WTC11 (cell line): ENCODE measurements around the gene ESYT2. TPM values are rescaled to one million over a fixed set of nuclear protein-coding genes. Genes with fewer than 3 reads are reported as not detected.

Experiments used
- ATAC-seq: fragments of 200-7000 bp; cut with Tn5 transposase; 2 replicates; pipeline ENCODE4 v1.10.0; 2021; ENCODE audit warnings: mild to moderate bottlenecking, moderate library complexity
- CTCF ChIA-PET: fragments of 300-600 bp; sonication (Branson Sonifier 250); formaldehyde crosslinking; loops from one replicate; lab custom pipeline; 2021; ENCODE audit warnings: antibody characterized with exemption; lab: Charles Lee
- POLR2A ChIA-PET: fragments of 350-600 bp; sonication (Branson Sonifier 250); formaldehyde crosslinking; loops from one replicate; lab custom pipeline; 2021; ENCODE audit warnings: antibody characterized with exemption; lab: Charles Lee
- DNase-seq: peaks from one replicate; pipeline ENCODE4 v3.0.0; 2021; ENCODE audit warnings: low spot score
- H3K27ac Mint-ChIP-seq: 2 replicates; pipeline ENCODE4 v1.8.0; 2021; ENCODE audit warnings: mixed read lengths
- H3K27me3 Mint-ChIP-seq: 2 replicates; pipeline ENCODE4 v1.8.0; 2021; ENCODE audit warnings: low read depth, mild to moderate bottlenecking, moderate library complexity, mixed read lengths
- H3K36me3 Mint-ChIP-seq: 2 replicates; pipeline ENCODE4 v1.8.0; 2021; ENCODE audit warnings: mixed read lengths
- H3K4me1 Mint-ChIP-seq: 2 replicates; pipeline ENCODE4 v1.8.0; 2022; ENCODE audit warnings: mixed read lengths
- H3K4me3 Mint-ChIP-seq: 2 replicates; pipeline ENCODE4 v1.8.0; 2021; ENCODE audit warnings: mild to moderate bottlenecking, moderate library complexity, mixed read lengths
- H3K9me3 Mint-ChIP-seq: 2 replicates; pipeline ENCODE4 v1.8.0; 2021; ENCODE audit warnings: mixed read lengths
- CBFB ChIP-seq: sonication (generic); formaldehyde crosslinking; IDR thresholded peaks from 2 replicates; pipeline ENCODE4 v1.8.1; 2022; ENCODE audit warnings: mild to moderate bottlenecking, low read depth, missing genetic modification reagents
- CTCF ChIP-seq: fragments of 200-600 bp; IDR thresholded peaks from 2 replicates; pipeline ENCODE4 v1.8.0; 2022; ENCODE audit warnings: antibody characterized with exemption
- ELF4 ChIP-seq: sonication (generic); formaldehyde crosslinking; IDR thresholded peaks from 2 replicates; pipeline ENCODE4 v1.8.1; 2022; ENCODE audit warnings: low read depth, mild to moderate bottlenecking, moderate library complexity, missing genetic modification reagents
- EMX1 ChIP-seq: fragments of 250-450 bp; sonication (Bioruptor Pico); IDR thresholded peaks from 2 replicates; pipeline ENCODE4 v1.8.0; 2021; ENCODE audit warnings: mild to moderate bottlenecking
- ETV6 ChIP-seq: sonication (generic); formaldehyde crosslinking; IDR thresholded peaks from 2 replicates; pipeline ENCODE4 v1.8.1; 2022; ENCODE audit warnings: mild to moderate bottlenecking, missing genetic modification reagents
- GABPB1 ChIP-seq: sonication (generic); formaldehyde crosslinking; IDR thresholded peaks from 2 replicates; pipeline ENCODE4 v1.8.1; 2023; ENCODE audit warnings: mild to moderate bottlenecking, missing genetic modification reagents
- IRF2 ChIP-seq: sonication (generic); formaldehyde crosslinking; IDR thresholded peaks from 2 replicates; pipeline ENCODE4 v1.8.0; 2022; ENCODE audit warnings: low read depth, missing genetic modification reagents, borderline replicate concordance
- MAX ChIP-seq: sonication (generic); formaldehyde crosslinking; IDR thresholded peaks from 2 replicates; pipeline ENCODE4 v1.8.0; 2022; ENCODE audit warnings: mild to moderate bottlenecking, missing genetic modification reagents
- MLX ChIP-seq: sonication (generic); formaldehyde crosslinking; IDR thresholded peaks from 2 replicates; pipeline ENCODE4 v1.8.1; 2023; ENCODE audit warnings: mild to moderate bottlenecking, missing genetic modification reagents, moderate library complexity
- MYBL2 ChIP-seq: sonication (generic); formaldehyde crosslinking; IDR thresholded peaks from 2 replicates; pipeline ENCODE4 v1.8.1; 2023; ENCODE audit warnings: mild to moderate bottlenecking, moderate library complexity, missing genetic modification reagents
- PRRX2 ChIP-seq: fragments of 250-450 bp; sonication (Bioruptor Pico); IDR thresholded peaks from 2 replicates; pipeline ENCODE4 v1.8.0; 2021; ENCODE audit warnings: mild to moderate bottlenecking
- RORB ChIP-seq: fragments of 250-450 bp; sonication (Bioruptor Pico); IDR thresholded peaks from 2 replicates; pipeline ENCODE4 v1.9.0; 2021; ENCODE audit warnings: mild to moderate bottlenecking
- SOX15 ChIP-seq: fragments of 250-450 bp; sonication (Bioruptor Pico); IDR thresholded peaks from 2 replicates; pipeline ENCODE4 v1.9.0; 2021; ENCODE audit warnings: mild to moderate bottlenecking
- total RNA-seq: library from RNA; stranded (reverse); gene quantifications from 3 replicates; pipeline ENCODE4 v1.2.3, GENCODE V29; 2021
- TF ChIP-seq, protein P1 (sequence below): fragments of 250-450 bp; sonication (Bioruptor Pico); IDR thresholded peaks from 2 replicates; pipeline ENCODE4 v1.9.0; 2021; ENCODE audit warnings: mild to moderate bottlenecking, borderline replicate concordance
- TF ChIP-seq, protein P2 (sequence below): sonication (generic); formaldehyde crosslinking; IDR thresholded peaks from 2 replicates; pipeline ENCODE4 v1.8.0; 2022; ENCODE audit warnings: mild to moderate bottlenecking, missing genetic modification reagents
- TF ChIP-seq, protein P3 (sequence below): sonication (generic); formaldehyde crosslinking; IDR thresholded peaks from 2 replicates; pipeline ENCODE4 v1.8.1; 2023; ENCODE audit warnings: mild to moderate bottlenecking, missing genetic modification reagents, borderline replicate concordance
- TF ChIP-seq, protein P4 (sequence below): fragments of 250-450 bp; sonication (Bioruptor Pico); IDR thresholded peaks from 2 replicates; pipeline ENCODE4 v2.1.2; 2022; ENCODE audit warnings: mild to moderate bottlenecking, moderate library complexity

Gene ESYT2
- total RNA-seq, 1 experiment from 2014 or later, result 45.1 TPM

DNA sequence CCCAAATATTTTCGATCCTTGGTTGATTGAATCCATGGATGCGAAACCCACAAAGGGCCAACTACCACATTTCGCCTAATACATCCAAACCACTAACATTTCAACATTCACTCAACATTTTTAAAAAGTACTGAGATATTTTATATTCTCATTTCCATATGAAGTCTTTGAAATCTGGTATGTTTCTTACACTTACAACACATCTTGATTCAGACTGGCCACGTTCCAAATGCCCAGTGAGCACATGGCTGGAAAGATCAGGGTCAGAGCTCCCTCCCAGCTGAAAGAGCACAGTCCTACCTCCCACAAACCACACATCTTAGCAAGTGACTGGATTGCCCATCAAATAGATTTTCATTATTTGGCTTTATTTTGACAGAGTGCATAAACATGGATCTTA lies 143.6 kb downstream of the ESYT2 start:
- ATAC-seq, result no peak
- TF ChIP-seq CTCF (no peak), CBFB (CRISPR knock-in tag) (no peak), ELF4 (no peak), IRF2 (CRISPR knock-in tag) (no peak), EMX1 (CRISPR knock-in tag) (no peak), MLX (CRISPR knock-in tag) (no peak), PRRX2 (CRISPR knock-in tag) (no peak), MAX (CRISPR knock-in tag) (no peak), MYBL2 (CRISPR knock-in tag) (no peak), RORB (CRISPR knock-in tag) (no peak), ETV6 (CRISPR knock-in tag) (no peak), SOX15 (CRISPR knock-in tag) (no peak), GABPB1 (no peak)
- TF ChIP-seq, protein P1, sequence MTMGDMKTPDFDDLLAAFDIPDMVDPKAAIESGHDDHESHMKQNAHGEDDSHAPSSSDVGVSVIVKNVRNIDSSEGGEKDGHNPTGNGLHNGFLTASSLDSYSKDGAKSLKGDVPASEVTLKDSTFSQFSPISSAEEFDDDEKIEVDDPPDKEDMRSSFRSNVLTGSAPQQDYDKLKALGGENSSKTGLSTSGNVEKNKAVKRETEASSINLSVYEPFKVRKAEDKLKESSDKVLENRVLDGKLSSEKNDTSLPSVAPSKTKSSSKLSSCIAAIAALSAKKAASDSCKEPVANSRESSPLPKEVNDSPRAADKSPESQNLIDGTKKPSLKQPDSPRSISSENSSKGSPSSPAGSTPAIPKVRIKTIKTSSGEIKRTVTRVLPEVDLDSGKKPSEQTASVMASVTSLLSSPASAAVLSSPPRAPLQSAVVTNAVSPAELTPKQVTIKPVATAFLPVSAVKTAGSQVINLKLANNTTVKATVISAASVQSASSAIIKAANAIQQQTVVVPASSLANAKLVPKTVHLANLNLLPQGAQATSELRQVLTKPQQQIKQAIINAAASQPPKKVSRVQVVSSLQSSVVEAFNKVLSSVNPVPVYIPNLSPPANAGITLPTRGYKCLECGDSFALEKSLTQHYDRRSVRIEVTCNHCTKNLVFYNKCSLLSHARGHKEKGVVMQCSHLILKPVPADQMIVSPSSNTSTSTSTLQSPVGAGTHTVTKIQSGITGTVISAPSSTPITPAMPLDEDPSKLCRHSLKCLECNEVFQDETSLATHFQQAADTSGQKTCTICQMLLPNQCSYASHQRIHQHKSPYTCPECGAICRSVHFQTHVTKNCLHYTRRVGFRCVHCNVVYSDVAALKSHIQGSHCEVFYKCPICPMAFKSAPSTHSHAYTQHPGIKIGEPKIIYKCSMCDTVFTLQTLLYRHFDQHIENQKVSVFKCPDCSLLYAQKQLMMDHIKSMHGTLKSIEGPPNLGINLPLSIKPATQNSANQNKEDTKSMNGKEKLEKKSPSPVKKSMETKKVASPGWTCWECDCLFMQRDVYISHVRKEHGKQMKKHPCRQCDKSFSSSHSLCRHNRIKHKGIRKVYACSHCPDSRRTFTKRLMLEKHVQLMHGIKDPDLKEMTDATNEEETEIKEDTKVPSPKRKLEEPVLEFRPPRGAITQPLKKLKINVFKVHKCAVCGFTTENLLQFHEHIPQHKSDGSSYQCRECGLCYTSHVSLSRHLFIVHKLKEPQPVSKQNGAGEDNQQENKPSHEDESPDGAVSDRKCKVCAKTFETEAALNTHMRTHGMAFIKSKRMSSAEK (CRISPR knock-in tag), result no peak
- TF ChIP-seq, protein P2, sequence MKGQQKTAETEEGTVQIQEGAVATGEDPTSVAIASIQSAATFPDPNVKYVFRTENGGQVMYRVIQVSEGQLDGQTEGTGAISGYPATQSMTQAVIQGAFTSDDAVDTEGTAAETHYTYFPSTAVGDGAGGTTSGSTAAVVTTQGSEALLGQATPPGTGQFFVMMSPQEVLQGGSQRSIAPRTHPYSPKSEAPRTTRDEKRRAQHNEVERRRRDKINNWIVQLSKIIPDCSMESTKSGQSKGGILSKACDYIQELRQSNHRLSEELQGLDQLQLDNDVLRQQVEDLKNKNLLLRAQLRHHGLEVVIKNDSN (CRISPR knock-in tag), result no peak
- TF ChIP-seq, protein P3, sequence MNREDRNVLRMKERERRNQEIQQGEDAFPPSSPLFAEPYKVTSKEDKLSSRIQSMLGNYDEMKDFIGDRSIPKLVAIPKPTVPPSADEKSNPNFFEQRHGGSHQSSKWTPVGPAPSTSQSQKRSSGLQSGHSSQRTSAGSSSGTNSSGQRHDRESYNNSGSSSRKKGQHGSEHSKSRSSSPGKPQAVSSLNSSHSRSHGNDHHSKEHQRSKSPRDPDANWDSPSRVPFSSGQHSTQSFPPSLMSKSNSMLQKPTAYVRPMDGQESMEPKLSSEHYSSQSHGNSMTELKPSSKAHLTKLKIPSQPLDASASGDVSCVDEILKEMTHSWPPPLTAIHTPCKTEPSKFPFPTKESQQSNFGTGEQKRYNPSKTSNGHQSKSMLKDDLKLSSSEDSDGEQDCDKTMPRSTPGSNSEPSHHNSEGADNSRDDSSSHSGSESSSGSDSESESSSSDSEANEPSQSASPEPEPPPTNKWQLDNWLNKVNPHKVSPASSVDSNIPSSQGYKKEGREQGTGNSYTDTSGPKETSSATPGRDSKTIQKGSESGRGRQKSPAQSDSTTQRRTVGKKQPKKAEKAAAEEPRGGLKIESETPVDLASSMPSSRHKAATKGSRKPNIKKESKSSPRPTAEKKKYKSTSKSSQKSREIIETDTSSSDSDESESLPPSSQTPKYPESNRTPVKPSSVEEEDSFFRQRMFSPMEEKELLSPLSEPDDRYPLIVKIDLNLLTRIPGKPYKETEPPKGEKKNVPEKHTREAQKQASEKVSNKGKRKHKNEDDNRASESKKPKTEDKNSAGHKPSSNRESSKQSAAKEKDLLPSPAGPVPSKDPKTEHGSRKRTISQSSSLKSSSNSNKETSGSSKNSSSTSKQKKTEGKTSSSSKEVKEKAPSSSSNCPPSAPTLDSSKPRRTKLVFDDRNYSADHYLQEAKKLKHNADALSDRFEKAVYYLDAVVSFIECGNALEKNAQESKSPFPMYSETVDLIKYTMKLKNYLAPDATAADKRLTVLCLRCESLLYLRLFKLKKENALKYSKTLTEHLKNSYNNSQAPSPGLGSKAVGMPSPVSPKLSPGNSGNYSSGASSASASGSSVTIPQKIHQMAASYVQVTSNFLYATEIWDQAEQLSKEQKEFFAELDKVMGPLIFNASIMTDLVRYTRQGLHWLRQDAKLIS (CRISPR knock-in tag), result no peak
- TF ChIP-seq, protein P4, sequence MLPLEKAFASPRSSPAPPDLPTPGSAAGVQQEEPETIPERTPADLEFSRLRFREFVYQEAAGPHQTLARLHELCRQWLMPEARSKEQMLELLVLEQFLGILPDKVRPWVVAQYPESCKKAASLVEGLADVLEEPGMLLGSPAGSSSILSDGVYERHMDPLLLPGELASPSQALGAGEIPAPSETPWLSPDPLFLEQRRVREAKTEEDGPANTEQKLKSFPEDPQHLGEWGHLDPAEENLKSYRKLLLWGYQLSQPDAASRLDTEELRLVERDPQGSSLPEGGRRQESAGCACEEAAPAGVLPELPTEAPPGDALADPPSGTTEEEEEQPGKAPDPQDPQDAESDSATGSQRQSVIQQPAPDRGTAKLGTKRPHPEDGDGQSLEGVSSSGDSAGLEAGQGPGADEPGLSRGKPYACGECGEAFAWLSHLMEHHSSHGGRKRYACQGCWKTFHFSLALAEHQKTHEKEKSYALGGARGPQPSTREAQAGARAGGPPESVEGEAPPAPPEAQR, result no peak
- TF ChIP-seq, all 79 proteins: peak for 0
- ChIA-PET CTCF (no interaction called here), POLR2A (no interaction called here)
- Mint-ChIP-seq H3K27me3 (no peaks in the 10 kb centered on the region), H3K36me3 (peaks cover 61% of the 10 kb centered on the region), H3K27ac (no peak overlapping the region), H3K4me3 (no peak overlapping the region), H3K9me3 (no peaks in the 10 kb centered on the region), H3K4me1 (no peaks in the 10 kb centered on the region)
- no peak for DNase-seq
